ENCODE results near the gene MRPL2. TPM values are rescaled to one million over a fixed set of nuclear protein-coding genes. Genes with fewer than 3 reads are reported as not detected.

MRPL2 gene
- total and polyA plus RNA-seq, 2 donors (not counting 1 experiment from before 2014, with no cell fraction given) = 45.6 to 52.8 TPM

DNA sequence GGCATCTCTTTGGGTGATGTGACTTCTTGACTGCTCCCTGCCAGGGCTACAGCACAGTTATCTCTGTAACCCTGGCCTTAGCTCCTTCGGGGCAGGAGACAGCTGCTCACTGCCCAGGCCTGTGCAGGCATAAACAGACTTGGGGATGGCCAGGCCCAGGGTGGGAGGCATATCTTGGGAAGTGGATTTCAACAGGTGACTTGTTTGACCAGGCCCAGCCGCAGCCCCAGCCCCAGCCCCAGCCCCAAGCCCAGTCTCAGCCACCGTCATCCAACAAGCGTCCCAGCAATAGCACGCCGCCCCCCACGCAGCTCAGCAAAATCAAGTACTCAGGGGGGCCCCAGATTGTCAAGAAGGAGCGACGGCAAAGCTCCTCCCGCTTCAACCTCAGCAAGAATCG, 53.0 kb downstream of the MRPL2 start:
- DNase-seq = no peak
- Histone ChIP-seq H4K20me1 (ENCODE audit: control insufficient read depth, insufficient read depth, low read length, poor library complexity, severe bottlenecking) (no peaks in the 10 kb centered on the region), H3K4me2 (replicated peaks; ENCODE audit: low read depth, low read length, poor library complexity, severe bottlenecking) (no peak overlapping the region), H3K36me3 (replicated peaks in 1 of 2; ENCODE audit: control extremely low read depth in 1 of 2, control insufficient read depth in 1 of 2, extremely low read depth in 1 of 2, insufficient read depth in 2 of 2, low read length in 1 of 2) (peaks cover 1 to 45% of the 10 kb centered on the region in 2 experiments), H3K9me3 (ENCODE audit: control extremely low read depth in 1 of 3, control insufficient read depth in 2 of 3, insufficient read depth in 1 of 3, low read length in 2 of 3) (no peaks in the 10 kb centered on the region), H3K79me2 (ENCODE audit: control insufficient read depth, insufficient read depth, low read length) (peaks cover 38% of the 10 kb centered on the region), H3K27me3 (replicated peaks in 1 of 4; ENCODE audit: control extremely low read depth in 1 of 4, control insufficient read depth in 3 of 4, insufficient read depth in 4 of 4, low read length in 3 of 4) (no peaks in the 10 kb centered on the region), H2AFZ (ENCODE audit: insufficient read depth, low read depth, low read length, poor library complexity, severe bottlenecking) (no peak overlapping the region), H3K9ac (ENCODE audit: low read length) (no peak overlapping the region), H3K27ac (ENCODE audit: low read length in 2 of 2) (no peak overlapping the region), H3K4me3 (ENCODE audit: control extremely low read depth in 1 of 5, extremely low read depth in 1 of 5, insufficient read depth in 1 of 5, low read depth in 2 of 5, low read length in 4 of 5) (no peak overlapping the region), H3K4me1 (ENCODE audit: control insufficient read depth in 2 of 2, insufficient read depth in 2 of 2, low read length in 2 of 2) (peaks cover 0 to 10% of the 10 kb centered on the region in 2 donors)
- CTCF ChIA-PET = no interaction called here
- peaks cover 9% of the 10 kb centered on the region for H3K4me1 Mint-ChIP-seq
- no peaks in the 10 kb centered on the region for H3K9me3 Mint-ChIP-seq (ENCODE audit: insufficient read depth)
- TF ChIP-seq CTCF (IDR thresholded peaks at IDR 0.05) (no peak), EZH2 (IDR thresholded peaks at IDR 0.05; ENCODE audit: borderline replicate concordance, insufficient read depth, low read depth, low read length, poor library complexity, severe bottlenecking) (no peak)
- ATAC-seq (ENCODE audit: low read depth) = no peak
- H3K27ac Mint-ChIP-seq = no peak overlapping the region
- over 99% methylated on average over 11 of the region's 11 CpGs for WGBS (ENCODE audit: insufficient coverage)
- H3K4me3 Mint-ChIP-seq = no peak overlapping the region
- no peaks in the 10 kb centered on the region for H3K27me3 Mint-ChIP-seq
- POLR2A ChIA-PET = no interaction called here
- intact Hi-C loops (cut with micrococcal nuclease) = loop anchor here (5.0 kb wide), 1 partner anchor 136 kb away; no protein-coding TSS in a partner anchor

- H3K4me1 Mint-ChIP-seq = peaks cover 9% of the 10 kb centered on the region
- WGBS (ENCODE audit: insufficient coverage) = 98% methylated on average over 3 of the region's 5 CpGs
- Histone ChIP-seq H3K27me3 (replicated peaks in 1 of 4; ENCODE audit: control extremely low read depth in 1 of 4, control insufficient read depth in 3 of 4, insufficient read depth in 4 of 4, low read length in 3 of 4) (no peaks in the 10 kb centered on the region), H3K9me3 (ENCODE audit: control extremely low read depth in 1 of 3, control insufficient read depth in 2 of 3, insufficient read depth in 1 of 3, low read length in 2 of 3) (no peaks in the 10 kb centered on the region), H4K20me1 (ENCODE audit: control insufficient read depth, insufficient read depth, low read length, poor library complexity, severe bottlenecking) (no peaks in the 10 kb centered on the region), H3K4me3 (ENCODE audit: control extremely low read depth in 1 of 5, extremely low read depth in 1 of 5, insufficient read depth in 1 of 5, low read depth in 2 of 5, low read length in 4 of 5) (no peak overlapping the region), H3K79me2 (ENCODE audit: control insufficient read depth, insufficient read depth, low read length) (peaks cover 41% of the 10 kb centered on the region), H3K9ac (ENCODE audit: low read length) (no peak overlapping the region), H3K4me2 (replicated peaks; ENCODE audit: low read depth, low read length, poor library complexity, severe bottlenecking) (no peak overlapping the region), H3K4me1 (ENCODE audit: control insufficient read depth in 2 of 2, insufficient read depth in 2 of 2, low read length in 2 of 2) (peaks cover 0 to 10% of the 10 kb centered on the region in 2 donors), H3K36me3 (replicated peaks in 1 of 2; ENCODE audit: control extremely low read depth in 1 of 2, control insufficient read depth in 1 of 2, extremely low read depth in 1 of 2, insufficient read depth in 2 of 2, low read length in 1 of 2) (peaks cover 1 to 41% of the 10 kb centered on the region in 2 experiments), H3K27ac (ENCODE audit: low read length in 2 of 2) (no peak overlapping the region), H2AFZ (ENCODE audit: insufficient read depth, low read depth, low read length, poor library complexity, severe bottlenecking) (no peak overlapping the region)
- H3K27ac Mint-ChIP-seq = no peak overlapping the region
- DNase-seq (no peak), ATAC-seq (ENCODE audit: low read depth) (no peak)
- TF ChIP-seq EZH2 (IDR thresholded peaks at IDR 0.05; ENCODE audit: borderline replicate concordance, insufficient read depth, low read depth, low read length, poor library complexity, severe bottlenecking) = no peak
- TF ChIP-seq CTCF (IDR thresholded peaks at IDR 0.05) = no peak
- intact Hi-C loops (cut with micrococcal nuclease) = loop anchor here (5.0 kb wide), 1 partner anchor 136 kb away; no protein-coding TSS in a partner anchor
- no peak overlapping the region for H3K4me3 Mint-ChIP-seq
- CTCF ChIA-PET = interaction anchor here (0.6 to 0.7 kb wide), 2 partner anchors 8 to 186 kb away, joined by 3 to 4 read pairs; no protein-coding TSS in a partner anchor
- no peaks in the 10 kb centered on the region for H3K27me3 Mint-ChIP-seq
- no peaks in the 10 kb centered on the region for H3K9me3 Mint-ChIP-seq (ENCODE audit: insufficient read depth)
- POLR2A ChIA-PET = no interaction called here
Measured at GRCh38 chr6:43005844-43006243, 53.4 kb downstream of the MRPL2 start.

Other genes starting within 250 kb of the MRPL2 start
- gene RPL7L1, start 179.8 kb downstream of the MRPL2 start, total RNA-seq = 95.9 and 100 TPM in 2 replicates
- gene RPL7L1, start 179.8 kb downstream of the MRPL2 start, polyA plus RNA-seq = 12.8 and 14.5 TPM in 2 replicates
- not detected in 2 replicates for gene PTCRA, start 143.4 kb downstream of the MRPL2 start, total RNA-seq
- gene PTCRA, start 143.4 kb downstream of the MRPL2 start, polyA plus RNA-seq = not detected in 2 replicates
- gene CNPY3, start 130.0 kb downstream of the MRPL2 start, total RNA-seq = 159 and 163 TPM in 2 replicates
- 96.3 and 123 TPM in 2 replicates for gene CNPY3, start 130.0 kb downstream of the MRPL2 start, polyA plus RNA-seq
- gene GNMT, start 98.7 kb downstream of the MRPL2 start, total RNA-seq = 2.0 and 2.8 TPM in 2 replicates
- gene GNMT, start 98.7 kb downstream of the MRPL2 start, polyA plus RNA-seq = 4.1 and 5.9 TPM in 2 replicates
- gene PEX6, start 80.3 kb downstream of the MRPL2 start, total RNA-seq = 16.6 and 17.1 TPM in 2 replicates
- 16.0 and 19.9 TPM in 2 replicates for gene PEX6, start 80.3 kb downstream of the MRPL2 start, polyA plus RNA-seq
- gene PPP2R5D, start 74.9 kb downstream of the MRPL2 start, total RNA-seq = 23.6 and 26.3 TPM in 2 replicates
- 21.4 and 23.2 TPM in 2 replicates for gene PPP2R5D, start 74.9 kb downstream of the MRPL2 start, polyA plus RNA-seq
- 32.5 and 35.7 TPM in 2 replicates for gene MEA1, start 45.5 kb downstream of the MRPL2 start, total RNA-seq
- 25.6 and 36.7 TPM in 2 replicates for gene MEA1, start 45.5 kb downstream of the MRPL2 start, polyA plus RNA-seq
- 50.7 and 52.2 TPM in 2 replicates for gene KLHDC3, start 45.2 kb downstream of the MRPL2 start, total RNA-seq
- gene KLHDC3, start 45.2 kb downstream of the MRPL2 start, polyA plus RNA-seq = 35.4 and 47.4 TPM in 2 replicates
- 43.5 and 46.2 TPM in 2 replicates for gene RRP36, start 37.8 kb downstream of the MRPL2 start, total RNA-seq
- gene RRP36, start 37.8 kb downstream of the MRPL2 start, polyA plus RNA-seq = 18.5 and 22.8 TPM in 2 replicates
- gene CUL7, start 5.6 kb downstream of the MRPL2 start, total RNA-seq = 21.4 and 22.7 TPM in 2 replicates
- gene CUL7, start 5.6 kb downstream of the MRPL2 start, polyA plus RNA-seq = 17.4 and 20.2 TPM in 2 replicates
- 52.7 and 61.9 TPM in 2 replicates for gene KLC4, start 197 bp upstream of the MRPL2 start, total RNA-seq
- 30.6 and 33.0 TPM in 2 replicates for gene KLC4, start 197 bp upstream of the MRPL2 start, polyA plus RNA-seq
- gene PTK7, start 16.9 kb upstream of the MRPL2 start, total RNA-seq = not detected in 2 replicates
- 0.29 TPM in 1 of 2 replicates, not detected in the other for gene PTK7, start 16.9 kb upstream of the MRPL2 start, polyA plus RNA-seq
- 22.7 and 23.1 TPM in 2 replicates for gene SRF, start 111.8 kb upstream of the MRPL2 start, total RNA-seq
- 21.7 and 24.8 TPM in 2 replicates for gene SRF, start 111.8 kb upstream of the MRPL2 start, polyA plus RNA-seq
- 110 and 115 TPM in 2 replicates for gene CUL9, start 122.8 kb upstream of the MRPL2 start, total RNA-seq
- 98.0 and 129 TPM in 2 replicates for gene CUL9, start 122.8 kb upstream of the MRPL2 start, polyA plus RNA-seq
- gene DNPH1, start 170.0 kb upstream of the MRPL2 start, total RNA-seq = 25.8 and 29.0 TPM in 2 replicates
- gene DNPH1, start 170.0 kb upstream of the MRPL2 start, polyA plus RNA-seq = 46.2 and 52.8 TPM in 2 replicates
- gene TTBK1, start 184.0 kb upstream of the MRPL2 start, total RNA-seq = 0.07 TPM in 2 replicates
- gene TTBK1, start 184.0 kb upstream of the MRPL2 start, polyA plus RNA-seq = not detected in 2 replicates
- gene SLC22A7, start 238.8 kb upstream of the MRPL2 start, total RNA-seq = not detected in 2 replicates
- gene SLC22A7, start 238.8 kb upstream of the MRPL2 start, polyA plus RNA-seq = not detected in 2 replicates
- gene CRIP3, start 249.4 kb upstream of the MRPL2 start, total RNA-seq = 25.8 and 27.9 TPM in 2 replicates
- 64.0 and 64.6 TPM in 2 replicates for gene CRIP3, start 249.4 kb upstream of the MRPL2 start, polyA plus RNA-seq

Data from B cell (primary cell).